ENCODE results near the gene SLC13A5. TPM values are rescaled to one million over a fixed set of nuclear protein-coding genes. Genes with fewer than 3 reads are reported as not detected.

The SLC13A5 gene
- total RNA-seq, 1 donor from 2014 or later, result not detected

DNA sequence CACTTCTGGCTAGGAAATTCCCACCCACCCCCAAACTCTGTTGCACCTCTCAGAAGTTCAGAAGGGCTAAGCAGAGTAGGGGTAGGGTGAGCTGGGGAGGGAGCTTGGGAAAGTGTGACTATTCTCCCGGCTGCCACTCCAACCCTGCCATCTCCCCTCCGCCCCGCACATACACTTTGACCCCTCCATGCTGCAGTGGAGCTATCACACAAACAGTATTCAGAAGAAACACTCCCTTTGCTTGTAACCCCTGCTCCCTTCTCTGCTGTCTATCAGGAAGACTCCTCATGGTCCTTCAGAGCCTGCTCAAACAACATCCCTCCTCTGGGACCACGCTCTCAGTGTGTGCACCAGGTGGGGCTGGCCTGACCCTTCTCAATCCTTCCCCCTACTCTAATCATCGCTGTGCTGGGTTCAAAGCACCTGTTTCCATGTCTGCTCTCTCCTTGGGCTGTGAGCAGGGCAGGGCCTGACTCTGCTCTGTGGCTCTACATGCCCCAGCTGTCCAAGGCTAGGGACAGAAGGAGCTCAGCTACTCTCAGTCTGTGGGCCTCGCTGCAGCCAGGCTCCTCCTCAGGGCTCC is 8.6 kb downstream of the SLC13A5 start:
- H3K9me3 ChIP-seq, result no peaks in the 10 kb centered on the region
- no peak for ATAC-seq
- H3K27ac ChIP-seq, result no peak overlapping the region
- H3K36me3 ChIP-seq, result no peaks in the 10 kb centered on the region
- TF ChIP-seq, protein P1, sequence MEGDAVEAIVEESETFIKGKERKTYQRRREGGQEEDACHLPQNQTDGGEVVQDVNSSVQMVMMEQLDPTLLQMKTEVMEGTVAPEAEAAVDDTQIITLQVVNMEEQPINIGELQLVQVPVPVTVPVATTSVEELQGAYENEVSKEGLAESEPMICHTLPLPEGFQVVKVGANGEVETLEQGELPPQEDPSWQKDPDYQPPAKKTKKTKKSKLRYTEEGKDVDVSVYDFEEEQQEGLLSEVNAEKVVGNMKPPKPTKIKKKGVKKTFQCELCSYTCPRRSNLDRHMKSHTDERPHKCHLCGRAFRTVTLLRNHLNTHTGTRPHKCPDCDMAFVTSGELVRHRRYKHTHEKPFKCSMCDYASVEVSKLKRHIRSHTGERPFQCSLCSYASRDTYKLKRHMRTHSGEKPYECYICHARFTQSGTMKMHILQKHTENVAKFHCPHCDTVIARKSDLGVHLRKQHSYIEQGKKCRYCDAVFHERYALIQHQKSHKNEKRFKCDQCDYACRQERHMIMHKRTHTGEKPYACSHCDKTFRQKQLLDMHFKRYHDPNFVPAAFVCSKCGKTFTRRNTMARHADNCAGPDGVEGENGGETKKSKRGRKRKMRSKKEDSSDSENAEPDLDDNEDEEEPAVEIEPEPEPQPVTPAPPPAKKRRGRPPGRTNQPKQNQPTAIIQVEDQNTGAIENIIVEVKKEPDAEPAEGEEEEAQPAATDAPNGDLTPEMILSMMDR (IDR thresholded peaks at IDR 0.05), result no peak
- H3K27me3 ChIP-seq (ENCODE audit: low read depth), result peaks cover 13% of the 10 kb centered on the region
- DNase-seq, result no peak
- no peaks in the 10 kb centered on the region for H3K4me1 ChIP-seq
- no peak overlapping the region for H3K4me3 ChIP-seq
- intact Hi-C loops (cut with DNase I), result no loop called here

DNA sequence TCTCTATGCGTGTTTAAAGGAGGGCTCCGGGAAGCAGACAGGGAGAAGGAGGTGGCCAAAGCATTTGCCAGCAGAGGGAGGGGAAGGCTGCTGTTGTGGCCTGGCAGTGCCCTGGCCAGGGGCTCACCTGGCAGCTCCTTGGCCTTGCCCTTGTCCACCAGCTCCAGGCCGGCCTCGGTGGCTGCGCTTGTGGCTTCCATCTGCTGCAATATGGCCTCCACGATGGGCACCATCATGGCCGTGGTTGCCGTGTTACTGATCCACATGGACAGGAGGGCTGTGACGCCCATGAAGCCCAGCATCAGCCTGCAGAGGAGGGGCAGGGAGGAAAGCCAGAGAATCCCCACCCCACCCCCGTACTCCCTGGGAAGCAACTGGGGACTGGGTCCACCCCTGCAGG is 9.4 kb downstream of the SLC13A5 start:
- H3K36me3 ChIP-seq, result no peaks in the 10 kb centered on the region
- DNase-seq, result no peak
- intact Hi-C loops (cut with DNase I), result no loop called here

DNA sequence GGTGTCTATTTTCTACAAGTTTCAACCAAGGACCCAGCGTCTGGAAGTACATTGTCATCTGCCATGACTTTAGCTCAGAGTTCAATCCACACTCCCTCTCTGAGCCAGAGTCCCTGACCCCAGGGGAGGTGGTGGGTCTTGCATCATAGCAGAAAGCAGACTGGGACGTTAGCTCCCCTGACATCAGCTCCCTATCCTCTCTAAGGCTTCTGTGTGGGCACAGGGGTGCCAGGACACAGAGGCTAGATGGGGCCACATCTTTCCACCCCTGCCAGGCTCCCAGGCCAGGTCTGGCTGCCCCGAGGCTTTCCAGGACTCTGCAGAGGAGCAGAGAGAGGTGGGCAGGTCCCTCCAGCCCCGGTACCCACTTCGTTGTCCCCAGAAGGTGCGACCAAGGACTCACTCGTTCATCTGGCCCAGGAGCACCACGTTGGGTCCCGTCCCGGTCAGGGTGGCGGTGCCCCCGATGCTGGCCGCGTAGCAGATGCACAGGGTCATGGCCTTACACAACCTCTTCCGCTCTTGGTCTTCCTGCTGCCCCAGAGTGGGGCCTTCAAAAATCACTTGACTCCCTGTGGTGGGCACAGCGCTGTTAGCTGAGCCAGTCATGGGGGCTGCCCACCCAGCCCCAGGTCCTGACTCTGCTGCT is 10.5 kb downstream of the SLC13A5 start:
- no peak overlapping the region for H3K27ac ChIP-seq
- H3K4me3 ChIP-seq, result no peak overlapping the region
- DNase-seq (no peak), ATAC-seq (no peak)
- H3K9me3 ChIP-seq, result no peaks in the 10 kb centered on the region
- TF ChIP-seq, protein P1 (IDR thresholded peaks at IDR 0.05), result no peak
- no peaks in the 10 kb centered on the region for H3K4me1 ChIP-seq
- no peaks in the 10 kb centered on the region for H3K36me3 ChIP-seq
- H3K27me3 ChIP-seq (ENCODE audit: low read depth), result peaks cover 13% of the 10 kb centered on the region
- intact Hi-C loops (cut with DNase I), result no loop called here

More for the DNA sequence above, 9.4 kb downstream of the SLC13A5 start:
- Histone ChIP-seq H3K27ac (no peak overlapping the region), H3K4me1 (no peaks in the 10 kb centered on the region), H3K9me3 (no peaks in the 10 kb centered on the region), H3K27me3 (ENCODE audit: low read depth) (peaks cover 13% of the 10 kb centered on the region), H3K4me3 (no peak overlapping the region)
- TF ChIP-seq, protein P1 (IDR thresholded peaks at IDR 0.05), result no peak
- ATAC-seq, result no peak

DNA sequence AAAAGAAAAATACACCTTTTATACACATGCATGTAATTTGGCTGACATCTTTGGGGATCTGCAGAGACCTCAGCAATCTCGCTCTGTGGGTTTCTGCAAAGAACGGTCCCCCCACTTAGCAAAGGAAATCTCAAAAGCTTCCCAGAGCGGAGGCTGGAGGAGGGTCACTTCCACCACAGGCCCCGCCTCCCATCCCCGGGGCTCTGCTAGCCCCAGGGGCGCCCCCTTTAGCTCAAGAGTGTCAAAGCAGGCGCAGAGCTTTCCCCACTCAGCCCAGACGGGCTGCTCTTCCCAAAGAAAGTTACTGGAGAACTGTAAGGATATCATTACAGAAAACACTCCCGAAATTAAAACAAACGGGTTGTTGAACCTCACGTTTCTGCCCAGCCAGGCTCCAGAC is 11.4 kb downstream of the SLC13A5 start:
- H3K27me3 ChIP-seq (ENCODE audit: low read depth), result peaks cover 13% of the 10 kb centered on the region
- no peaks in the 10 kb centered on the region for H3K36me3 ChIP-seq
- intact Hi-C loops (cut with DNase I), result no loop called here
- TF ChIP-seq, protein P1 (IDR thresholded peaks at IDR 0.05), result peak; percentile 36
- DNase-seq, result no peak
- H3K9me3 ChIP-seq, result no peaks in the 10 kb centered on the region
- no peak overlapping the region for H3K4me3 ChIP-seq
- no peak overlapping the region for H3K27ac ChIP-seq
- no peaks in the 10 kb centered on the region for H3K4me1 ChIP-seq
- peak; percentile 53 to 59 for ATAC-seq

DNA sequence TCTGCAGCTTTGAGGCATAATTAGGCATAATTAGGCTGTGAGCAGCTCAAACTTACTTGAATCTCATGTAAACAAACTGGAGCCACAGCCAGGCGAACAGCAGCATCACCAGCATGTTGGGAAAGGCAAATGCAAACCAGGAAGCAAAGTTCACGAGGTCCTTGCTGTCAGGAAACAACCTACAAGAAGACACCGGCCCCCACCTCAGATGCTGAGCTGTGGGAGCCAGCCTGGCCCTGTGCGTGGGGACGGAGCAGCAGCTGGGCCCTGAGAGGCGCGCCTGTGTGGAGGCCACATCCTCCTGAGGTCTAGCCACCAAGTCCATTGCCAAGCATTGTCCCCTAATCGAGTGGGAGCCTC is 12.2 kb downstream of the SLC13A5 start:
- TF ChIP-seq, protein P1 (IDR thresholded peaks at IDR 0.05), result no peak
- Histone ChIP-seq H3K4me3 (no peak overlapping the region), H3K4me1 (no peaks in the 10 kb centered on the region), H3K9me3 (no peaks in the 10 kb centered on the region), H3K36me3 (no peaks in the 10 kb centered on the region), H3K27ac (no peak overlapping the region), H3K27me3 (ENCODE audit: low read depth) (peaks cover 13% of the 10 kb centered on the region)
- ATAC-seq, result no peak
- intact Hi-C loops (cut with DNase I), result no loop called here
- DNase-seq, result no peak
